ENCODE results near the gene EFNB1. TPM values are rescaled to one million over a fixed set of nuclear protein-coding genes. Genes with fewer than 3 reads are reported as not detected.

The EFNB1 gene
- total and polyA plus RNA-seq, 9 donors: 9.3 to 47.5 (median 26.2) TPM

DNA sequence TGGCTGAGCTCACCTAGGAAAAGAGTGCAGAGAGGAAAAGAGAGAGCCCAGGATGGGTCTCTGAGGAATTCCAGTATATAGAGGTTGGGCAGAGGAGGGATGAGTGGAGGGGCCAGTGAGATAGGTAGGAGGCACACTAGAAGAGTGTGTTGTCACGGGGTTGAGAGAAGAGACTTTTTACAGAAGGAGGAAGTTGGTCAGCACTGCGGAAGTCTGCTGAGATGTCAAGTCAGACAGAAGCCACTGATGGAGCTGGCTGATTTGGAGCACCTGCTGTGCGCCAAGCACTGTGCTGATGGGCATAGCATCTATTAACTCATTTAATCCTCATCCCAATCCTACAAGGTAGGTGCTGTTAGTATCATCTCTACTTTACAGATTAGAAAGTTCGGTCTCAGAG is 60.4 kb downstream of the EFNB1 start:
- no peak overlapping the region for H3K27ac ChIP-seq
- TF ChIP-seq EP300 (IDR thresholded peaks at IDR 0.05) (no peak), POLR2A (IDR thresholded peaks at IDR 0.05) (no peak)
- TF ChIP-seq, protein P1, sequence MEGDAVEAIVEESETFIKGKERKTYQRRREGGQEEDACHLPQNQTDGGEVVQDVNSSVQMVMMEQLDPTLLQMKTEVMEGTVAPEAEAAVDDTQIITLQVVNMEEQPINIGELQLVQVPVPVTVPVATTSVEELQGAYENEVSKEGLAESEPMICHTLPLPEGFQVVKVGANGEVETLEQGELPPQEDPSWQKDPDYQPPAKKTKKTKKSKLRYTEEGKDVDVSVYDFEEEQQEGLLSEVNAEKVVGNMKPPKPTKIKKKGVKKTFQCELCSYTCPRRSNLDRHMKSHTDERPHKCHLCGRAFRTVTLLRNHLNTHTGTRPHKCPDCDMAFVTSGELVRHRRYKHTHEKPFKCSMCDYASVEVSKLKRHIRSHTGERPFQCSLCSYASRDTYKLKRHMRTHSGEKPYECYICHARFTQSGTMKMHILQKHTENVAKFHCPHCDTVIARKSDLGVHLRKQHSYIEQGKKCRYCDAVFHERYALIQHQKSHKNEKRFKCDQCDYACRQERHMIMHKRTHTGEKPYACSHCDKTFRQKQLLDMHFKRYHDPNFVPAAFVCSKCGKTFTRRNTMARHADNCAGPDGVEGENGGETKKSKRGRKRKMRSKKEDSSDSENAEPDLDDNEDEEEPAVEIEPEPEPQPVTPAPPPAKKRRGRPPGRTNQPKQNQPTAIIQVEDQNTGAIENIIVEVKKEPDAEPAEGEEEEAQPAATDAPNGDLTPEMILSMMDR (IDR thresholded peaks at IDR 0.05): no peak
- intact Hi-C loops (cut with DNase I): no loop called here
- H3K36me3 ChIP-seq: no peaks in the 10 kb centered on the region
- DNase-seq: no peak
- H3K4me3 ChIP-seq: no peak overlapping the region
- 79 to 82% (median 79%) methylated on average over 4 of the region's 4 CpGs for WGBS, 3 donors
- no peaks in the 10 kb centered on the region for H3K4me1 ChIP-seq (ENCODE audit: insufficient read depth)
- H3K9me3 ChIP-seq: no peaks in the 10 kb centered on the region
- no peaks in the 10 kb centered on the region for H3K27me3 ChIP-seq

Other genes starting within 250 kb of the EFNB1 start
- gene STARD8, start 181.4 kb upstream of the EFNB1 start, total RNA-seq: 1 to 10 TPM; 2.3 to 7.8 (median 6.2) TPM
- 1 to 10 TPM; 3.6 to 4.6 TPM for gene STARD8, start 181.4 kb upstream of the EFNB1 start, polyA plus RNA-seq

All from ovary (tissue), 9 donors.